ENCODE data around the gene B3GALT2. TPM values are rescaled to one million over a fixed set of nuclear protein-coding genes. Genes with fewer than 3 reads are reported as not detected.
"Not testable (repeated sequence)": the region's sequence is repeated elsewhere in the genome, so short reads cannot be mapped to it uniquely, and the experiment has no call there.

The B3GALT2 gene
- total RNA-seq (2021), result not detected in 2 replicates
- Bru-seq, nascent RNA, result not detected
- BruChase-seq, experiment 1, labeled RNA remaining after a 2-hour chase, result not detected
- not detected for BruChase-seq, experiment 2, labeled RNA remaining after a 6-hour chase
- long read RNA-seq, result 0 reads

DNA sequence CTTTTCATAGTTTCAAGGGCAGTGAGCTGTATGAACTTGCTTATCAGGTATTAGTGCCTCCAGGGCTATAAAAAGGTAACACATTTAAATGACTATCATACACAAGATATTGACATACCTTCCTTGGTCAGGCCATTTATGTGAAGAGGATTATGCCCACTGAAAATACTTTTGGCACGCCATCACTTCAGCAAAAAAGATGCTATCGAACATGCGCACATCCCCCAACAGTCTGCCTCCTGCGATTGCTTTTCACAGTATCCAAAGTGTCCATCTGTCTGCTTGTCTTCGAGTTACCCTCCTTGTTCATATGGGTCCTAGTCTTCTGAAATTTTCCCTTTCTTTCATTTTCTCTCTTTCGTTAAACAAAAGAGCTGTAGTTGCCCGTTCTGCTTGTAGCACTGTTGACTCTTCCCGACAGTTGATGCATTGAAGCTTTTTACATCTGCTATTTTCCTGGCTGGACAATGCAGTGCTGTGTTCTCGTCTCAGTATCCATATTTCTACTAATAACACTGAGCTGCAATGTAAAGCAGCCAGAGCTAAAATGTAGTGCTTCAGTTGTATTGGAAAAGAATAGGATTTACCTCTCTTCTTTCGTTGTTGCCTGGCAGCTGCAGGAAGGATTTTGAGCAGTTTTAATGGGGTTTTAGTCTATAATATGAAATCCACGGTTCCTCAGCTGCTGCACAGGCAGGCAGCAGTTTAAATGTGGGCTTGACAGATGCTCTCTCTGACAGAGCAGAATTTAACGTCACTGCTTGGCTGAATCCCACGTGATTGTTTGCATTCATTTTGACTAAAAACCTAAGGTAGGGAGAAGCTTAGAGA, at the start of gene B3GALT2:
B3GALT2 (minus strand) TSS at position 713 of the 831 bp plus-strand sequence. CDS start 5,051 bp downstream, outside the sequence.
- H2AFZ ChIP-seq, result no peak within 1 kb of the TSS
- peaks cover 5% of the 10 kb centered on the region; the same call in 1 of the 2 replicates for H3K4me1 ChIP-seq (replicated peaks; ENCODE audit: insufficient read depth)
- H3K4me3 ChIP-seq, result no peak within 1 kb of the TSS
- peaks cover 25% of the 10 kb centered on the region; the same call in 1 of the 2 replicates for H3K79me2 ChIP-seq (ENCODE audit: low read depth)
- TF ChIP-seq EZH2 (IDR thresholded peaks at IDR 0.05; ENCODE audit: low read depth), result no peak
- TF ChIP-seq, protein P1, sequence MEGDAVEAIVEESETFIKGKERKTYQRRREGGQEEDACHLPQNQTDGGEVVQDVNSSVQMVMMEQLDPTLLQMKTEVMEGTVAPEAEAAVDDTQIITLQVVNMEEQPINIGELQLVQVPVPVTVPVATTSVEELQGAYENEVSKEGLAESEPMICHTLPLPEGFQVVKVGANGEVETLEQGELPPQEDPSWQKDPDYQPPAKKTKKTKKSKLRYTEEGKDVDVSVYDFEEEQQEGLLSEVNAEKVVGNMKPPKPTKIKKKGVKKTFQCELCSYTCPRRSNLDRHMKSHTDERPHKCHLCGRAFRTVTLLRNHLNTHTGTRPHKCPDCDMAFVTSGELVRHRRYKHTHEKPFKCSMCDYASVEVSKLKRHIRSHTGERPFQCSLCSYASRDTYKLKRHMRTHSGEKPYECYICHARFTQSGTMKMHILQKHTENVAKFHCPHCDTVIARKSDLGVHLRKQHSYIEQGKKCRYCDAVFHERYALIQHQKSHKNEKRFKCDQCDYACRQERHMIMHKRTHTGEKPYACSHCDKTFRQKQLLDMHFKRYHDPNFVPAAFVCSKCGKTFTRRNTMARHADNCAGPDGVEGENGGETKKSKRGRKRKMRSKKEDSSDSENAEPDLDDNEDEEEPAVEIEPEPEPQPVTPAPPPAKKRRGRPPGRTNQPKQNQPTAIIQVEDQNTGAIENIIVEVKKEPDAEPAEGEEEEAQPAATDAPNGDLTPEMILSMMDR (conservative IDR thresholded peaks at IDR 0.05), result no peak
- no peak for DNase-seq
- ChIA-PET POLR2A (ENCODE audit: unreplicated experiment) (no interaction called here), CTCF (no interaction called here)
- BruUV-seq (replicated peaks), result no TSS peak
- 0 out of 2 replicates have a peak, but pooled peaks cover 7% of the 10 kb centered on the region for H3F3A ChIP-seq (ENCODE audit: insufficient read depth, low read depth)
- peaks cover 5% of the 10 kb centered on the region; the same call in 1 of the 2 replicates for H4K20me1 ChIP-seq (ENCODE audit: insufficient read depth)
- no peak within 1 kb of the TSS for H3K27ac ChIP-seq
- H3K4me2 ChIP-seq, result no peak within 1 kb of the TSS
- intact Hi-C loops (cut with micrococcal nuclease; ENCODE audit: unreplicated experiment), result loop anchor here (10.0 kb wide), 1 partner anchor 219 kb away; no protein-coding TSS in a partner anchor
- no peaks in the 10 kb centered on the region for H3K27me3 ChIP-seq (ENCODE audit: insufficient read depth, low read depth)
- H3K36me3 ChIP-seq (ENCODE audit: low read depth), result no peaks in the 10 kb centered on the region
- H3K9me3 ChIP-seq (ENCODE audit: insufficient read depth, low read depth), result no peaks in the 10 kb centered on the region
- H3K9me2 ChIP-seq (ENCODE audit: insufficient read depth), result no peaks in the 10 kb centered on the region

DNA sequence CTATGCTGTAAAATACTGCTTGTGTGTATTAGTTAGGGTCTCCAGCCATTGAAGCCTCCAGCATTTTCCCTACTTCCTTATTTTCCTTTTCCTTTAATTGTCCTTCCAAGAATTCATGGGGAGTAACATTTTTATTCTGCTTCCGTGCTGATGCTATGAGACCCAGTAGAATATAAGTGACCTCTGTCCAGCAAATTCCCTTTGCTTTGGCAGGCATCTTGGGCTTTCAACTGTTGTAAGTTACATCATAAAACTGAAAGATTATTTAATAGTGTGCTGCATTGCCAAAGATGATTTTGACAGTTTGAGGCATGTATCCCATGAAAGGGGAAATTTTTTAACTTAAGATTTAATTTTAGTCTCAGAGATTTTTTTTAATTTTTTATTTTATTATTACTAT, 48.1 kb upstream of the B3GALT2 start:
- no peak overlapping the region for H3K27ac ChIP-seq
- H3K36me3 ChIP-seq (ENCODE audit: low read depth), result 0 out of 2 replicates have a peak, but pooled peaks cover 5% of the 10 kb centered on the region
- ChIA-PET CTCF (no interaction called here), POLR2A (ENCODE audit: unreplicated experiment) (no interaction called here)
- H3K4me2 ChIP-seq, result no peak overlapping the region
- BruUV-seq (replicated peaks), result no TSS peak
- H3K9me3 ChIP-seq (ENCODE audit: insufficient read depth, low read depth), result no peaks in the 10 kb centered on the region
- H3K4me1 ChIP-seq (replicated peaks; ENCODE audit: insufficient read depth), result no peaks in the 10 kb centered on the region
- intact Hi-C loops (cut with micrococcal nuclease; ENCODE audit: unreplicated experiment), result no loop called here
- no peaks in the 10 kb centered on the region for H3F3A ChIP-seq (ENCODE audit: insufficient read depth, low read depth)
- H3K79me2 ChIP-seq (ENCODE audit: low read depth), result no peaks in the 10 kb centered on the region
- H3K27me3 ChIP-seq (ENCODE audit: insufficient read depth, low read depth), result no peaks in the 10 kb centered on the region
- no peak for DNase-seq
- TF ChIP-seq, protein P1 (conservative IDR thresholded peaks at IDR 0.05), result no peak
- no peak for TF ChIP-seq EZH2 (IDR thresholded peaks at IDR 0.05; ENCODE audit: low read depth)
- no peaks in the 10 kb centered on the region for H4K20me1 ChIP-seq (ENCODE audit: insufficient read depth)
- no peak overlapping the region for H2AFZ ChIP-seq
- H3K4me3 ChIP-seq, result no peak overlapping the region
- no peaks in the 10 kb centered on the region for H3K9me2 ChIP-seq (ENCODE audit: insufficient read depth)

- H2AFZ ChIP-seq; H3K27me3 ChIP-seq (ENCODE audit: insufficient read depth, low read depth); CTCF ChIA-PET; H3K36me3 ChIP-seq (ENCODE audit: low read depth); H3K27ac ChIP-seq; H3K4me2 ChIP-seq; H3K4me1 ChIP-seq (replicated peaks; ENCODE audit: insufficient read depth); H3K79me2 ChIP-seq (ENCODE audit: low read depth); H3F3A ChIP-seq (ENCODE audit: insufficient read depth, low read depth); H3K9me3 ChIP-seq (ENCODE audit: insufficient read depth, low read depth); H3K4me3 ChIP-seq; POLR2A ChIA-PET (ENCODE audit: unreplicated experiment); intact Hi-C loops (cut with micrococcal nuclease; ENCODE audit: unreplicated experiment); H3K9me2 ChIP-seq (ENCODE audit: insufficient read depth); DNase-seq; H4K20me1 ChIP-seq (ENCODE audit: insufficient read depth); BruUV-seq (replicated peaks): not testable (repeated sequence)
Measured at GRCh38 chr1:193231146-193231545, 44.7 kb upstream of the B3GALT2 start.
